ENCODE results near the gene PPP1R18. TPM values are rescaled to one million over a fixed set of nuclear protein-coding genes. Genes with fewer than 3 reads are reported as not detected.
"Not testable (repeated sequence)": the region's sequence is repeated elsewhere in the genome, so short reads cannot be mapped to it uniquely, and the experiment has no call there.

The PPP1R18 gene
- total RNA-seq, 1 donor from 2014 or later: 41.7 TPM

GRCh38 chr6:30719791-30720737 lies 33.6 kb upstream of the PPP1R18 start, which contains the start of gene TUBB:
TSS of gene TUBB (plus strand) at chr6:30720352. CDS start at chr6:30720507, 155 bp downstream.
- peak; percentile 98 for DNase-seq

- no peak for DNase-seq
These were observed 32.9 kb upstream of the PPP1R18 start for GRCh38 chr6:30719356-30719755.

- not testable (repeated sequence) for DNase-seq
These were observed 31.6 kb upstream of the PPP1R18 start for GRCh38 chr6:30717845-30718720.

GRCh38 chr6:30717129-30717844 lies 30.8 kb upstream of the PPP1R18 start, which contains the start of gene MDC1:
TSS of gene MDC1 (minus strand) at chr6:30717281. CDS start at chr6:30715175, 2,106 bp downstream.
- peak; percentile 100 for DNase-seq

- DNase-seq: no peak
These were observed 30.4 kb upstream of the PPP1R18 start for GRCh38 chr6:30716879-30717128.

GRCh38 chr6:30714263-30714662 lies 27.8 kb upstream of the PPP1R18 start:
- no peak for DNase-seq

GRCh38 chr6:30712441-30712945 lies 26.0 kb upstream of the PPP1R18 start:
- no peak for DNase-seq

- no peak for DNase-seq
These were observed 25.4 kb upstream of the PPP1R18 start for GRCh38 chr6:30711758-30712380.

GRCh38 chr6:30709101-30709868 lies 22.8 kb upstream of the PPP1R18 start:
- no peak for DNase-seq

- DNase-seq: no peak
These were observed 20.9 kb upstream of the PPP1R18 start for GRCh38 chr6:30707281-30707850.

- DNase-seq: no peak
These were observed 19.2 kb upstream of the PPP1R18 start for GRCh38 chr6:30705620-30706019.

- DNase-seq: no peak
These were observed 17.4 kb upstream of the PPP1R18 start for GRCh38 chr6:30703821-30704220.

GRCh38 chr6:30703011-30703410 lies 16.6 kb upstream of the PPP1R18 start:
- DNase-seq: no peak

GRCh38 chr6:30700340-30700739 lies 13.9 kb upstream of the PPP1R18 start:
- DNase-seq: peak; percentile 14

- no peak for DNase-seq
These were observed 10.0 kb upstream of the PPP1R18 start for GRCh38 chr6:30696432-30696831.

GRCh38 chr6:30691208-30691847 lies 4.9 kb upstream of the PPP1R18 start:
- DNase-seq: peak; percentile 9

- peak; percentile 81 for DNase-seq
These were observed 4.2 kb upstream of the PPP1R18 start, which contains the start of gene NRM for GRCh38 chr6:30690403-30691207. TSS of gene NRM (minus strand) at chr6:30690984. CDS start at chr6:30690974, 10 bp downstream.

- no peak for DNase-seq
These were observed 3.5 kb upstream of the PPP1R18 start for GRCh38 chr6:30689985-30690384.

All from dermis blood vessel endothelial cell (primary cell).